Thoracic aorta (tissue), 2 donors: Measurements from ENCODE around the gene TM9SF3. TPM values are rescaled to one million over a fixed set of nuclear protein-coding genes. Genes with fewer than 3 reads are reported as not detected.

Source experiments
- ATAC-seq: fragments of 150-250 bp; one replicate; pipeline ENCODE4 v1.8.0; 2017; ENCODE audit warnings: low read depth; ENCODE audit not compliant: insufficient number of reproducible peaks, low FRiP score
- DNase-seq: peaks from one replicate; pipeline ENCODE4 v3.0.0-alpha.2; 2020; ENCODE audit warnings: low spot score
- H3K27ac ChIP-seq, 2 donors: fragments of 200-600 bp; sonication (generic); 1 replicate in 1 of 2; 2 replicates in 1 of 2; pipeline ENCODE4 v1.5.1; 2016; ENCODE audit warnings: mild to moderate bottlenecking in 2 of 2, moderate library complexity in 2 of 2
- H3K27me3 ChIP-seq: fragments of 200-600 bp; sonication (generic); replicated peaks from 2 replicates; pipeline ENCODE4 v1.6.0; 2016; ENCODE audit warnings: mild to moderate bottlenecking; ENCODE audit not compliant: insufficient read depth
- H3K36me3 ChIP-seq: fragments of 200-600 bp; sonication (generic); one replicate; pipeline ENCODE4 v1.5.1; 2016
- H3K4me1 ChIP-seq, 2 donors: fragments of 200-600 bp; sonication (generic); 1 replicate in 1 of 2; 2 replicates in 1 of 2; pipeline versions ENCODE4 v1.5.1 to v1.6.0; 2016; ENCODE audit warnings: low read depth in 2 of 2, mild to moderate bottlenecking in 1 of 2; ENCODE audit not compliant: control insufficient read depth in 1 of 2
- H3K4me3 ChIP-seq: fragments of 200-600 bp; sonication (generic); 2 replicates; pipeline ENCODE4 v1.5.1; 2016; ENCODE audit warnings: mild to moderate bottlenecking
- H3K9me3 ChIP-seq: fragments of 200-600 bp; sonication (generic); 2 replicates; pipeline ENCODE4 v1.5.1; 2016
- total RNA-seq, 2 donors: library from RNA; depleted of rRNA; stranded (reverse); fragments of >200 nt; gene quantifications; one replicate each; pipeline versions ENCODE4 v1.1.0 to v1.2.3, GENCODE V29; 2016
- TF ChIP-seq, protein P1 (sequence below): fragments of 200-600 bp; sonication (generic); IDR thresholded peaks from one replicate; pipeline ENCODE4 v1.5.1; 2019; ENCODE audit warnings: antibody characterized with exemption

TM9SF3 gene
- total RNA-seq, 2 donors from 2014 or later = 68.9 to 125 TPM

DNA sequence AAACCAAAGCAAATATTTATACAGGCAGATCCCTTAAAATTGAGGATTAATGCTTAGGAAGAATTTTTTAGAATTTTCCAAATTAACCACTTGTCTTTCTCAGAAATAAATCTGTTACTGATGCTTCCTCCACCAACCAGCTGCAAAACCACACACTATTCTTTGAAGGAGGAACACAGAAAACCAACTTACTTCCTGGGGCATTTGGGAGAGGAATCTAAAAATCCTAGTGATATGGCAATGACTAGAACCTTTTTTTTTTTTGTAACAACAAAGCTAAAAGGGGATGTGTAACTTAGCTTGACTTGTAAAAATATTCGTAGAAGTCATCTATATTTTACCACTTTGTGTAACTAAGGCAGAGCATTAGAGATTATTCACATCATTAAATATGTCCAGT is 5.1 kb upstream of the TM9SF3 start:
- H3K27ac ChIP-seq = no peak overlapping the region
- no peak overlapping the region for H3K4me3 ChIP-seq
- DNase-seq (no peak), ATAC-seq (no peak)
- H3K4me1 ChIP-seq = peaks cover 0 to 11% of the 10 kb centered on the region in 2 donors
- TF ChIP-seq, protein P1, sequence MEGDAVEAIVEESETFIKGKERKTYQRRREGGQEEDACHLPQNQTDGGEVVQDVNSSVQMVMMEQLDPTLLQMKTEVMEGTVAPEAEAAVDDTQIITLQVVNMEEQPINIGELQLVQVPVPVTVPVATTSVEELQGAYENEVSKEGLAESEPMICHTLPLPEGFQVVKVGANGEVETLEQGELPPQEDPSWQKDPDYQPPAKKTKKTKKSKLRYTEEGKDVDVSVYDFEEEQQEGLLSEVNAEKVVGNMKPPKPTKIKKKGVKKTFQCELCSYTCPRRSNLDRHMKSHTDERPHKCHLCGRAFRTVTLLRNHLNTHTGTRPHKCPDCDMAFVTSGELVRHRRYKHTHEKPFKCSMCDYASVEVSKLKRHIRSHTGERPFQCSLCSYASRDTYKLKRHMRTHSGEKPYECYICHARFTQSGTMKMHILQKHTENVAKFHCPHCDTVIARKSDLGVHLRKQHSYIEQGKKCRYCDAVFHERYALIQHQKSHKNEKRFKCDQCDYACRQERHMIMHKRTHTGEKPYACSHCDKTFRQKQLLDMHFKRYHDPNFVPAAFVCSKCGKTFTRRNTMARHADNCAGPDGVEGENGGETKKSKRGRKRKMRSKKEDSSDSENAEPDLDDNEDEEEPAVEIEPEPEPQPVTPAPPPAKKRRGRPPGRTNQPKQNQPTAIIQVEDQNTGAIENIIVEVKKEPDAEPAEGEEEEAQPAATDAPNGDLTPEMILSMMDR = no peak
- no peaks in the 10 kb centered on the region for H3K36me3 ChIP-seq
- no peaks in the 10 kb centered on the region for H3K27me3 ChIP-seq
- no peaks in the 10 kb centered on the region for H3K9me3 ChIP-seq

DNA sequence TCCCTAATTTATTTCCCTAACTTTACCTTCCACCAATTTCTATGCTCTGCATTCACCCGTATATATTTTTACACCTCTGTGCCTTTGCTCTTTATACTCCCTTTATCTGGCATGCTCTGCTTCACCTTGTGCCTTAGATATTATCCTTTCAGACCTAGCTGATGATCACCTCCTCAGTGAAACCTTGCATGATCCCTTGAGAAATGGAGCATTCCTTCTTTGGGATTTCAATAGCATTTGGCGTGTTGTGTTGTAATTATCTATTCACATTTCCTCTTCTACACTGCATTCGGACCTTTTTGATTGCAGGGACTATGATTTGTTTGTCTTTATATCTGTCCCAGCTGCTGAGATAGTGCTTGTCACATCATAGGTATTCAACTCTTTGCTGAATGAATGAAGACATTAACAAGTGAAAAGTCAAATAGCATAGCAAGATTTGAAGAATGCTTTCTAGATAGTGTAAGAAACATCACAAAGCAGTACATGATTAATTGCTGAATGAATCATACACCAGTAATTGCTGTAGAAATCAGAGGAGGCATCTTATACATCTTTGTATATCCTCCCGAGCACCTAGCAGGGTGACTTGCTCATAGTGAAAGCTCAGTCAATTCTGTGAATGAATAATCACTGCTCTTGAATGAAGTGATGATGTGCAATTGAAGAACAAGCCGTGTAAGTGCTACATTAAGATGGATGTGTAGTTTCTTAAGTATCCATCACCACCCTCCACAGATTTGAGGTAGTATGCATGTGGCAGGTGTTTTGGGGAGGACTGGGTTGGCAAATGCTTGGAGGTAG is 2.0 kb upstream of the TM9SF3 start:
- Histone ChIP-seq H3K4me3 (no peak overlapping the region), H3K36me3 (no peaks in the 10 kb centered on the region), H3K9me3 (no peaks in the 10 kb centered on the region), H3K27ac (no peak overlapping the region), H3K4me1 (peaks cover 17 to 32% of the 10 kb centered on the region in 2 donors), H3K27me3 (no peaks in the 10 kb centered on the region)
- TF ChIP-seq, protein P1 = no peak
- ATAC-seq (no peak), DNase-seq (no peak)

DNA sequence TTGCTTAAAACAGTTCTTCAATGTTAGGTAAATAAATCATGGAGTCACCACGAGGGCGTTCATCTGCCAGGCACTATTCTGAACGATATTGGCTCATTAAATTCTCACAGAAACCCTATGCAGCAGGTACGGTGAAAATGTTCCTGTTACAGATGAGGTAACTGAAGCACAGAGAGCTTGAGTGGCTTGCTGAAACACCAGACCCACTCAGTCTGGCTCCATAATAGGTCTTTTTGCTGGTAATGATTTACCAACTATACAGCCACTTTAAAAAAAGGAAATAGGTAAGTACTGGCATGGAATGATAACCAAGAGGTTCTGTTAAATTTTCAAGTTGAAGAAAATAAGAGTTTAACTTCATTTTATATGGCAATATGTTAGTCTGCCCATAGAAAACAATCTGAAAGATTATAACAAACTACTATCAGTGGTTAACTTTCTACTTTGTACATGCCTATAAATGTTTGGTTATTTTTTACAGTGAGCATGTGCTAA is 1.3 kb upstream of the TM9SF3 start:
- peak overlapping the region; percentile 98 to 99 for H3K27ac ChIP-seq
- TF ChIP-seq, protein P1 = no peak
- ATAC-seq = no peak

DNA sequence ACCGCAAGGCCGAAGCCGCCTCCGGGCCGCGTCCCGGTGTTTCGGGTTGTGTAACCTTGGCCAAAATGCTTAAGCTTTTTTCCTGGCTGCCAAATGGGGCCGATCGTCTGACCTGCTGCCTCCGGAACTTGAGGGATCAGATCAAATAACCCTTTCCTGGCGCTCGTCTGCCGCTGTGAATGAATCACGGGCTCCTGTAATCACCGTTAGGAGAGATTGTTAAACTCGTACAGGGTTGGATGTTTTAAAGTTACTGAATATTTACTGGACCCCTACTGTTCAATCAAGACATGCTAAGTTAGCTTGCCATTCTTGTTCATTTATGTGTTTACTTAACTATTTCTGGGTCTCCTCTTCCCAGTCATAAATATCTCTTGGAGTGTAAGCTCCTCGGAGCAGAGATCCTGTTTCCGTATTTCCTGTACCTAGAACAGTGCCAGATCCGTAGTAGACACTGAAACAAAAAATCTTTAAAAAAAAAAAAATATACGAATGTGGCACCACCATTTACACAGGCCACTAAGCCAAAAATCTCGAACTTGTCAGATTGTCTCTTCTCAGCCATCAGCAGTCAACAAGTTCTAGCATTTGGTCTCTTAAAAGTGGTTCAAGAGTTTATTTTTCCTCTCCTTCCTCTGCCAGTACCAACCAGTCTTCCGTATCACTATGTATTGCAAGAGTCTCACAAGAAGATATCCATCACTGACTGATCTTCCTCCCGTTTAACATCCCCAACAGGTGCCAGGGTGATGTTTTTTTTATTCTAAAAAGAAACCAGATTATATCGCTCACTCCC is 650 bp upstream of the TM9SF3 start:
- Histone ChIP-seq H3K27ac (peak overlapping the region; percentile 98 to 99), H3K4me3 (peak overlapping the region; percentile 97), H3K36me3 (no peaks in the 10 kb centered on the region), H3K27me3 (no peaks in the 10 kb centered on the region), H3K4me1 (peaks cover 22 to 45% of the 10 kb centered on the region in 2 donors), H3K9me3 (no peaks in the 10 kb centered on the region)
- ATAC-seq (peak; percentile 71), DNase-seq (no peak)
- TF ChIP-seq, protein P1 = no peak

More for the DNA sequence above, 1.3 kb upstream of the TM9SF3 start:
- H3K27me3 ChIP-seq = no peaks in the 10 kb centered on the region
- peaks cover 20 to 39% of the 10 kb centered on the region in 2 donors for H3K4me1 ChIP-seq
- no peaks in the 10 kb centered on the region for H3K36me3 ChIP-seq
- peak overlapping the region; percentile 97 for H3K4me3 ChIP-seq
- H3K9me3 ChIP-seq = no peaks in the 10 kb centered on the region
- no peak for DNase-seq
